HG02981 (cell line): ENCODE results near the gene SCN5A.

Source experiments
- ATAC-seq: cut with Tn5 transposase; IDR thresholded peaks from one replicate; pipeline ENCODE4 v1.9.1; 2021; ENCODE audit warnings: mild to moderate bottlenecking, moderate library complexity; ENCODE audit not compliant: unreplicated experiment

The SCN5A gene

GRCh38 chr3:38515367-38515766, 134.1 kb downstream of the SCN5A start:
- ATAC-seq = no peak

GRCh38 chr3:38511546-38511945, 137.9 kb downstream of the SCN5A start:
- no peak for ATAC-seq

- ATAC-seq = no peak
These were observed 138.9 kb downstream of the SCN5A start for GRCh38 chr3:38510631-38511030.

DNA sequence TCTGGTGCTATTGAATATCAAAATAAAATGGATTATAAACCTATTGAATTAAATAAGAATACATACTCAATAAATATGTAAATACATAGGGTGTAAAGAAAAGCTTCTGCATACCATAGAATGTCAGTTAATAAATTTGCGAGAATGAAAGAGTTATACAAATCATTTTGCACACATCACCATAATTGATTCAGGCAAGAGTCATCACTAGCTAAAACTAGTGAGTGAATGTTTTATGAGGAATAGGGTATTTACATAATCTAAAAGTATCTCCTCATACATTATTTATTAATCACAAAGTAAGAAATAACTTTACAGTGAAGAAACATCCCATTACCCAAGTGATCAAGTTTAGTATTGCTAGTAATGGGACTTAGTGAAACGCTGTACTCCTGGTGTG, 139.8 kb downstream of the SCN5A start:
- ATAC-seq = no peak

GRCh38 chr3:38507120-38507519, 142.4 kb downstream of the SCN5A start:
- ATAC-seq = peak; percentile 100

DNA sequence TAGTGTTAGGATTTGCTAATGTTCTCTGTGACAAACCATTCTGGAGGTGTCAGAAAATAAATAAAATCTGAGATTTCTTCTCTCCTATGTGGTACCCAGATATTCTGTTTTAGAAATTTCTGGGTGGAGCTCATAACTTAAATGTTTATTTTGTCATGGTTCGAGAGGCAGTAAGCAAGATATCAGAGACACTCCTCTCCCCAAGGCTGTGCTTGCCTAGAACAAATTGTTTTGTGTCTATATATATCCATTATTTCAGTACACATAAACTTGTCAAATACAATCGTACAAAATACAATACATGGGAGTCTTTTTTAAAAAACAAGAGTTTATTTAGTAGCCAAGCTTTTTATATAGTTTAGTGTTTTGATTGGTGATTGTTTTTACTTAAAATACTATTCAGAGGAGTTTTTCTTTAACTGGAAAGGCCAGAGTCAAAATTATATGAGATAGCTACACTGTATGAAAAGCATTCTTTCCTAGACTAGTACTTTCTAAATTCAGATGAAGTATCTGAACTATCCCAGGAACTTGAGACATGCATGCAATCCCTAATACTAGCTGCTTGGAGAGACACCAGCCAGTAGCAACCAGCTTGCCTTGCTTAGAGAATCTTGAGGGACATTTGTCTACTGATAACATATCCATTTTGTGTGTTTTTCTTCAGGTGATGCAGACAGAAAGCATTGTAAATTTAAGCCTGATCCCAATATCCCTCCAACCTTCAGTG, 148.6 kb downstream of the SCN5A start:
- ATAC-seq = no peak
